HepG2 (cell line): ENCODE measurements around the gene HNRNPA1L2. TPM values are rescaled to one million over a fixed set of nuclear protein-coding genes. Genes with fewer than 3 reads are reported as not detected.
"Not testable (repeated sequence)": the region's sequence is repeated elsewhere in the genome, so short reads cannot be mapped to it uniquely, and the experiment has no call there.

Source experiments
- ATAC-seq: fragments of 200-7000 bp; cut with Tn5 transposase; 3 replicates; pipeline ENCODE4 v1.9.1; 2020; ENCODE audit warnings: mild to moderate bottlenecking, moderate library complexity
- BruUV-seq: library from RNA; stranded (reverse); fragments of 400-500 nt; replicated peaks from 2 replicates; lab custom pipeline; 2021; lab: Mats Ljungman, UMichigan
- CTCF ChIA-PET: fragments of 300-600 bp; formaldehyde crosslinking; extraction: SDS; loops from one replicate; lab custom pipeline; 2021; ENCODE audit warnings: low total read pairs, inconsistent platforms, low intra/inter-chr PET ratio; lab: Yijun Ruan, JAX
- POLR2A ChIA-PET: fragments of 350-600 bp; sonication (Branson Sonifier 250); formaldehyde crosslinking; loops from one replicate; lab custom pipeline; 2020; ENCODE audit warnings: antibody characterized with exemption, inconsistent platforms; lab: Yijun Ruan, JAX
- DNase-seq: peaks from one replicate; pipeline ENCODE4 v3.0.0-alpha.2; 2015; ENCODE audit warnings: low spot score
- FAIRE-seq: peaks from 3 replicates; lab custom pipeline; 2011; peaks lifted over from hg19 to GRCh38; lab: Jason Lieb, UNC
- H2AFZ ChIP-seq: one replicate; pipeline ENCODE4 v1.6.1; 2011; ENCODE audit warnings: low read length, inconsistent platforms
- H3K27ac ChIP-seq: fragments of 300-600 bp; 3 replicates; pipeline ENCODE4 v1.8.0; 2011; ENCODE audit warnings: mixed run types, mild to moderate bottlenecking, mixed read lengths, low read length, inconsistent platforms; ENCODE audit not compliant: insufficient read depth; ENCODE audit errors: extremely low read length
- H3K27me3 ChIP-seq, 2 experiments: fragments of 200-600 bp in 1 of 2; 2 replicates in 1 of 2; 3 replicates in 1 of 2; pipeline versions ENCODE4 v1.6.0 to v1.8.0; 2011; ENCODE audit warnings: low read length in 2 of 2, mild to moderate bottlenecking in 2 of 2, moderate library complexity in 2 of 2, inconsistent platforms in 1 of 2; ENCODE audit not compliant: insufficient read depth in 2 of 2, control insufficient read depth in 1 of 2
- H3K36me3 ChIP-seq, 2 experiments: fragments of 200-600 bp in 1 of 2; replicated peaks in 1 of 2; 2 replicates in 1 of 2; 3 replicates in 1 of 2; pipeline versions ENCODE4 v1.5.1 to v1.8.0; 2011; ENCODE audit warnings: low read length in 2 of 2, inconsistent platforms in 1 of 2; ENCODE audit not compliant: insufficient read depth in 2 of 2, control insufficient read depth in 1 of 2
- H3K4me1 ChIP-seq: 2 replicates; pipeline ENCODE4 v1.5.1; 2012; ENCODE audit warnings: low read length, inconsistent platforms; ENCODE audit not compliant: insufficient read depth
- H3K4me2 ChIP-seq: 2 replicates; pipeline ENCODE4 v1.6.0; 2011; ENCODE audit warnings: low read depth, low read length, inconsistent platforms
- H3K4me3 ChIP-seq, 3 experiments: fragments of 200-600 bp in 1 of 3; sonication (generic), shearing (Covaris generic) in 1 of 3; replicated peaks in 1 of 3; 2 replicates each; pipeline ENCODE4 v1.5.1; 2011 to 2016; ENCODE audit warnings: low read length in 3 of 3, inconsistent platforms in 2 of 3, low read depth in 2 of 3, mild to moderate bottlenecking in 2 of 3, control low read depth in 1 of 3, mixed read lengths in 1 of 3; ENCODE audit not compliant: insufficient read depth in 1 of 3
- H3K79me2 ChIP-seq: one replicate; pipeline ENCODE4 v1.6.1; 2011; ENCODE audit warnings: low read length, inconsistent platforms; ENCODE audit not compliant: insufficient read depth
- H3K9ac ChIP-seq: 2 replicates; pipeline ENCODE4 v1.6.0; 2011; ENCODE audit warnings: mild to moderate bottlenecking, low read depth, low read length, inconsistent platforms; ENCODE audit not compliant: insufficient read depth
- H3K9me3 ChIP-seq: 2 replicates; pipeline ENCODE4 v1.5.1; 2012; ENCODE audit warnings: mild to moderate bottlenecking, low read length
- H4K20me1 ChIP-seq: 2 replicates; pipeline ENCODE4 v1.6.0; 2011; ENCODE audit warnings: inconsistent platforms, mild to moderate bottlenecking, low read length, moderate library complexity; ENCODE audit not compliant: insufficient read depth
- BCL6 ChIP-seq: IDR thresholded peaks from 2 replicates; pipeline ENCODE4 v1.6.1; 2016; ENCODE audit warnings: missing genetic modification reagents, missing compliant biosample characterization
- CEBPB ChIP-seq: IDR thresholded peaks from 2 replicates; pipeline ENCODE4 v1.6.1; 2011; ENCODE audit warnings: low read depth, low read length, improper control_type of control experiment, borderline replicate concordance
- FOSL2 ChIP-seq: sonication (generic); formaldehyde crosslinking; IDR thresholded peaks from 2 replicates; pipeline ENCODE4 v1.4.0; 2020; ENCODE audit warnings: missing genetic modification reagents
- FOXO1 ChIP-seq: sonication (generic); formaldehyde crosslinking; IDR thresholded peaks from 2 replicates; pipeline ENCODE4 v1.4.0; 2020; ENCODE audit warnings: missing genetic modification reagents
- FOXP1 ChIP-seq, 2 experiments: fragments of 450-650 bp in 1 of 2; IDR thresholded peaks; 2 replicates each; pipeline ENCODE4 v1.6.1; 2017 to 2018; ENCODE audit warnings: antibody characterized with exemption in 1 of 2
- GATAD2A ChIP-seq: IDR thresholded peaks from 2 replicates; pipeline ENCODE4 v1.6.1; 2016
- NR2F1 ChIP-seq, 2 experiments: fragments of 450-650 bp in 1 of 2; formaldehyde crosslinking in 1 of 2; IDR thresholded peaks; 2 replicates each; pipeline versions ENCODE4 v1.5.0 to v1.6.1; 2016 to 2020; ENCODE audit warnings: mild to moderate bottlenecking in 1 of 2, missing compliant biosample characterization in 1 of 2, missing genetic modification reagents in 1 of 2, moderate library complexity in 1 of 2
- NR2F6 ChIP-seq, 2 experiments: IDR thresholded peaks; 2 replicates each; pipeline ENCODE4 v1.6.1; 2016; ENCODE audit warnings: antibody characterized with exemption in 1 of 2, mild to moderate bottlenecking in 1 of 2
- PPARG ChIP-seq: conservative IDR thresholded peaks from 2 replicates; pipeline ENCODE4 v1.6.1; 2016; ENCODE audit warnings: missing biosample characterization, missing genetic modification reagents
- RXRA ChIP-seq: sonication (generic); formaldehyde crosslinking; IDR thresholded peaks from 2 replicates; pipeline ENCODE4 v1.5.1; 2020; ENCODE audit warnings: missing genetic modification reagents
- RXRB ChIP-seq: IDR thresholded peaks from 2 replicates; pipeline ENCODE4 v1.6.1; 2016; ENCODE audit warnings: borderline replicate concordance, missing genetic modification reagents, missing compliant biosample characterization
- SKI ChIP-seq: fragments of 450-650 bp; IDR thresholded peaks from one replicate; pipeline ENCODE4 v1.6.1; 2018; ENCODE audit warnings: mild to moderate bottlenecking; ENCODE audit not compliant: partially characterized antibody
- SOX13 ChIP-seq, 3 experiments: fragments of 450-650 bp in 1 of 3; sonication (generic) in 1 of 3; formaldehyde crosslinking in 1 of 3; IDR thresholded peaks in 2 of 3; conservative IDR thresholded peaks in 1 of 3; 2 replicates each; pipeline versions ENCODE4 v1.5.0 to v1.6.1; 2016 to 2020; ENCODE audit warnings: antibody characterized with exemption in 1 of 3, mild to moderate bottlenecking in 1 of 3, missing compliant biosample characterization in 1 of 3, missing genetic modification reagents in 1 of 3, moderate library complexity in 1 of 3
- TBX3 ChIP-seq: fragments of 450-650 bp; IDR thresholded peaks from 2 replicates; pipeline ENCODE4 v1.6.1; 2017; ENCODE audit warnings: antibody characterized with exemption, mild to moderate bottlenecking, inconsistent platforms, borderline replicate concordance
- TCF7 ChIP-seq: sonication (generic); IDR thresholded peaks from 2 replicates; pipeline ENCODE4 v1.6.1; 2016; ENCODE audit warnings: antibody characterized with exemption, low read depth
- WGBS: methylation state at CpG from one replicate; pipeline ENCODE4 v1.1.6; 2017; ENCODE audit warnings: low lambda C conversion rate; 5-methylcytosine and 5-hydroxymethylcytosine counted together
- in situ Hi-C: cut with HindIII; loops from 2 replicates; pipeline ENCODE4 v1.10.0; 2017; ENCODE audit warnings: low pct_unique_long_range_greater_than_20kb; ENCODE audit not compliant: extremely low pct_ligation_motif_present
- intact Hi-C: fragments of 100-400 bp; cut with micrococcal nuclease; formaldehyde crosslinking; loops from one replicate; pipeline ENCODE4 v1.10.0; 2022; ENCODE audit not compliant: unreplicated experiment
- polyA plus RNA-seq, 8 experiments: library from polyadenylated mRNA; depleted of rRNA in 3 of 8; stranded (reverse) in 7 of 8; unstranded in 1 of 8; fragments of >200 nt; fragmentation: Illumina TruSeq in 4 of 8; extraction: Trizol in 4 of 8; gene quantifications; 2 replicates each; pipeline versions ENCODE4 v1.2.1 to v1.2.3, GENCODE V29; 2011 to 2016; ENCODE audit warnings: low read depth in 4 of 8, missing spikeins in 1 of 8, mixed read lengths in 1 of 8; ENCODE audit not compliant: insufficient read depth in 1 of 8
- total RNA-seq, 5 experiments: library from RNA; depleted of rRNA; stranded (reverse); fragments of >200 nt; fragmentation: Illumina TruSeq; extraction: Trizol; gene quantifications; 2 replicates each; pipeline ENCODE4 v1.2.3, GENCODE V29; 2016; ENCODE audit warnings: low read depth in 1 of 5
- TF ChIP-seq, protein P1 (sequence below): sonication (generic); formaldehyde crosslinking; conservative IDR thresholded peaks from 2 replicates; pipeline ENCODE4 v1.4.0; 2020; ENCODE audit warnings: mild to moderate bottlenecking, missing genetic modification reagents, moderate library complexity
- TF ChIP-seq, protein P2 (sequence below): sonication (generic); formaldehyde crosslinking; IDR thresholded peaks from 2 replicates; pipeline ENCODE4 v1.4.0; 2020; ENCODE audit warnings: missing genetic modification reagents, borderline replicate concordance
- TF ChIP-seq, protein P3 (sequence below): sonication (generic); formaldehyde crosslinking; IDR thresholded peaks from 2 replicates; pipeline ENCODE4 v1.4.0; 2020; ENCODE audit warnings: missing genetic modification reagents

The HNRNPA1L2 gene
- total and polyA plus RNA-seq, 2 of the 13 experiments (the other 11 are each of a cell fraction or from before 2014, with no cell fraction given): 3.6 to 7.1 TPM

DNA sequence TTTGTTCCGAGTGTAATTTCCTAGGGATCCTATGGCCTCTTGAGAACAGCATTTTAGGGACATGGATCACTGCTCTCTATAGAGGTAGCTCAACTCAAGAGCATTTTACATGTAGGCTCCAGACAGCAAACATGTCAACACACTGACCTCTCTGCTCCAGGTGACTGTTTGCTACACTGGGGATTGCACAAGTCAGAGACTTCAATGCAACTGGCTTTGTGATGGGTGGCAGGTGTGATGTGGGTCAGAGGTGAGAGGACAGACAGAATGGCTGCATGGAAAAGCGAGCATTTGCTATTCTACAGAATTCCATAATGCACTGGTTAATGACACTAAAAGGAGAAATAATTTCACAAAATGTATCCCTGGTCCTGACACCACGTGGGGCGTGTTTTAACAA is 38.9 kb upstream of the HNRNPA1L2 start:
- intact Hi-C loops; H2AFZ ChIP-seq; H3K9ac ChIP-seq; POLR2A ChIA-PET; H3K36me3 ChIP-seq; CTCF ChIA-PET; H3K79me2 ChIP-seq; H3K27me3 ChIP-seq; H3K4me3 ChIP-seq; BruUV-seq; H3K9me3 ChIP-seq; H4K20me1 ChIP-seq; TF ChIP-seq SOX13, FOXP1 (IDR thresholded peaks at IDR 0.05): not testable (repeated sequence)
- Histone ChIP-seq H3K4me2 (peak overlapping the region; percentile 23; the same call in 1 of the 2 replicates), H3K4me1 (peaks cover 36% of the 10 kb centered on the region), H3K27ac (peak overlapping the region; percentile 63)
- 16% methylated on average over 4 of the region's 4 CpGs for WGBS
- FAIRE-seq (peak; percentile 99), ATAC-seq (peak; percentile 69), DNase-seq (peak; percentile 32)
- in situ Hi-C loops: loop anchor here (25.0 kb wide), 1 partner anchor 534 kb away; no protein-coding TSS in a partner anchor
- TF ChIP-seq, protein P1, sequence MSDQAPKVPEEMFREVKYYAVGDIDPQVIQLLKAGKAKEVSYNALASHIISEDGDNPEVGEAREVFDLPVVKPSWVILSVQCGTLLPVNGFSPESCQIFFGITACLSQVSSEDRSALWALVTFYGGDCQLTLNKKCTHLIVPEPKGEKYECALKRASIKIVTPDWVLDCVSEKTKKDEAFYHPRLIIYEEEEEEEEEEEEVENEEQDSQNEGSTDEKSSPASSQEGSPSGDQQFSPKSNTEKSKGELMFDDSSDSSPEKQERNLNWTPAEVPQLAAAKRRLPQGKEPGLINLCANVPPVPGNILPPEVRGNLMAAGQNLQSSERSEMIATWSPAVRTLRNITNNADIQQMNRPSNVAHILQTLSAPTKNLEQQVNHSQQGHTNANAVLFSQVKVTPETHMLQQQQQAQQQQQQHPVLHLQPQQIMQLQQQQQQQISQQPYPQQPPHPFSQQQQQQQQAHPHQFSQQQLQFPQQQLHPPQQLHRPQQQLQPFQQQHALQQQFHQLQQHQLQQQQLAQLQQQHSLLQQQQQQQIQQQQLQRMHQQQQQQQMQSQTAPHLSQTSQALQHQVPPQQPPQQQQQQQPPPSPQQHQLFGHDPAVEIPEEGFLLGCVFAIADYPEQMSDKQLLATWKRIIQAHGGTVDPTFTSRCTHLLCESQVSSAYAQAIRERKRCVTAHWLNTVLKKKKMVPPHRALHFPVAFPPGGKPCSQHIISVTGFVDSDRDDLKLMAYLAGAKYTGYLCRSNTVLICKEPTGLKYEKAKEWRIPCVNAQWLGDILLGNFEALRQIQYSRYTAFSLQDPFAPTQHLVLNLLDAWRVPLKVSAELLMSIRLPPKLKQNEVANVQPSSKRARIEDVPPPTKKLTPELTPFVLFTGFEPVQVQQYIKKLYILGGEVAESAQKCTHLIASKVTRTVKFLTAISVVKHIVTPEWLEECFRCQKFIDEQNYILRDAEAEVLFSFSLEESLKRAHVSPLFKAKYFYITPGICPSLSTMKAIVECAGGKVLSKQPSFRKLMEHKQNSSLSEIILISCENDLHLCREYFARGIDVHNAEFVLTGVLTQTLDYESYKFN (CRISPR knock-in tag): 0 out of 2 replicates have a peak, but pooled peaks have one; percentile 33
- TF ChIP-seq RXRA (peak; percentile 66; the same call in 1 of the 2 replicates), PPARG (CRISPR knock-in tag) (peak; percentile 94), FOXO1 (CRISPR knock-in tag) (peak; percentile 42; the same call in 1 of the 2 replicates), SKI (peak; percentile 56), TBX3 (peak; percentile 60; the same call in 1 of the 2 replicates), RXRB (peak; percentile 92), NR2F6 (IDR thresholded peaks at IDR 0.05) (peak; percentile 72), NR2F6 (CRISPR knock-in tag; IDR thresholded peaks at IDR 0.05) (peak; percentile 84), NR2F1 (CRISPR knock-in tag; IDR thresholded peaks at IDR 0.05) (peak; percentile 46 to 80), SOX13 (CRISPR knock-in tag; conservative IDR thresholded peaks at IDR 0.05 in 1 of 2, IDR thresholded peaks at IDR 0.05 in 1 of 2) (peak in 1 of 2 experiments; percentile 54; a peak in 1 of 4 replicates), FOXP1 (CRISPR knock-in tag; IDR thresholded peaks at IDR 0.05) (peak; percentile 72), TCF7 (peak; percentile 29; the same call in 1 of the 2 replicates), CEBPB (peak; percentile 70), BCL6 (0 out of 2 replicates have a peak, but pooled peaks have one; percentile 20), GATAD2A (CRISPR knock-in tag) (peak; percentile 37; the same call in 1 of the 2 replicates), FOSL2 (peak; percentile 84)
- TF ChIP-seq, protein P2, sequence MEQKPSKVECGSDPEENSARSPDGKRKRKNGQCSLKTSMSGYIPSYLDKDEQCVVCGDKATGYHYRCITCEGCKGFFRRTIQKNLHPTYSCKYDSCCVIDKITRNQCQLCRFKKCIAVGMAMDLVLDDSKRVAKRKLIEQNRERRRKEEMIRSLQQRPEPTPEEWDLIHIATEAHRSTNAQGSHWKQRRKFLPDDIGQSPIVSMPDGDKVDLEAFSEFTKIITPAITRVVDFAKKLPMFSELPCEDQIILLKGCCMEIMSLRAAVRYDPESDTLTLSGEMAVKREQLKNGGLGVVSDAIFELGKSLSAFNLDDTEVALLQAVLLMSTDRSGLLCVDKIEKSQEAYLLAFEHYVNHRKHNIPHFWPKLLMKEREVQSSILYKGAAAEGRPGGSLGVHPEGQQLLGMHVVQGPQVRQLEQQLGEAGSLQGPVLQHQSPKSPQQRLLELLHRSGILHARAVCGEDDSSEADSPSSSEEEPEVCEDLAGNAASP (CRISPR knock-in tag): peak; percentile 50; the same call in 1 of the 2 replicates
- TF ChIP-seq, protein P3, sequence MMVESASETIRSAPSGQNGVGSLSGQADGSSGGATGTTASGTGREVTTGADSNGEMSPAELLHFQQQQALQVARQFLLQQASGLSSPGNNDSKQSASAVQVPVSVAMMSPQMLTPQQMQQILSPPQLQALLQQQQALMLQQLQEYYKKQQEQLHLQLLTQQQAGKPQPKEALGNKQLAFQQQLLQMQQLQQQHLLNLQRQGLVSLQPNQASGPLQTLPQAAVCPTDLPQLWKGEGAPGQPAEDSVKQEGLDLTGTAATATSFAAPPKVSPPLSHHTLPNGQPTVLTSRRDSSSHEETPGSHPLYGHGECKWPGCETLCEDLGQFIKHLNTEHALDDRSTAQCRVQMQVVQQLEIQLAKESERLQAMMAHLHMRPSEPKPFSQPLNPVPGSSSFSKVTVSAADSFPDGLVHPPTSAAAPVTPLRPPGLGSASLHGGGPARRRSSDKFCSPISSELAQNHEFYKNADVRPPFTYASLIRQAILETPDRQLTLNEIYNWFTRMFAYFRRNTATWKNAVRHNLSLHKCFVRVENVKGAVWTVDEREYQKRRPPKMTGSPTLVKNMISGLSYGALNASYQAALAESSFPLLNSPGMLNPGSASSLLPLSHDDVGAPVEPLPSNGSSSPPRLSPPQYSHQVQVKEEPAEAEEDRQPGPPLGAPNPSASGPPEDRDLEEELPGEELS (CRISPR knock-in tag): peak; percentile 50; the same call in 1 of the 2 replicates
